ENCODE results near the gene CTSD. TPM values are rescaled to one million over a fixed set of nuclear protein-coding genes. Genes with fewer than 3 reads are reported as not detected.

CTSD gene
- total RNA-seq, 2 donors from 2014 or later, result 351 to 519 TPM

DNA sequence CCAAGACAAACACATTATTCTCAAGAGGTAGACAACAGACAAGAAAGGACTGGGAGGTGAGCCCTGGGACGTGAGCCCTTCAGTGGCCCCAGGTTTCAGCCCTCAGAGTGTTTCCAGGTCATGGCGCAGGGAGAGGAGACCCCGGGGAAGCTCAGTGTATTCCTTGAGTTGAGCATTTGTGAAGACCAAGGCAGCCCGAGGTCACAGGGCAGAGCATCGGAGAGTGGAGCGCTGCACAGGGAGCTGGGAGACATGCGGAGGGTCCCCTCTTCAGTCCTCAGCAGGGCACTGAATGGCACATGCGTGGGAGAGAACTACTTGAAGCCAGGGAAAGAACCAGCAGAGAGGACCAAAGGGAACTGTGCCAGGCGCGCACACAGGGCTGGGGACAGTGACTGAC, 55.0 kb downstream of the CTSD start:
- intact Hi-C loops (cut with DNase I), result no loop called here
- no peak for DNase-seq (ENCODE audit: low spot score)

DNA sequence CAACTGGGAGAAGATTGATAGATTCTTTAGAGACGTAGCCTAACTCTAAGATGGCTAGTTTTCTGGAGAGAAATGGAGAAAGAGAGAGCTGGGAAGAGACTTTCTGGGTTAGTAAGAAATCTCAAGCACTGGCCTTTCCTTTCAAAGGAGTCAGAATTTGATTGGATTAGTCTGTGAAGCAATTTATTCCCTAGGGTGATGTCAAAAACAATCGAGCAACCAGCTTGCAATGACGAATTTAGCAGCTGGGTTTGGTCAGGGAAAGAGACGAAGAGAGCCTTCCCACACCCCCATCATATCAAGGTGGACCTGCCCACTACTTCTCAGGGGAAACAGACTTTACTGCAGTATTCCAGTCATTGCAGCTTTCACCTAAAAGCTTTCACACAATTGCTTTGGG, 56.0 kb downstream of the CTSD start:
- intact Hi-C loops (cut with DNase I), result no loop called here
- no peak for DNase-seq (ENCODE audit: low spot score)

DNA sequence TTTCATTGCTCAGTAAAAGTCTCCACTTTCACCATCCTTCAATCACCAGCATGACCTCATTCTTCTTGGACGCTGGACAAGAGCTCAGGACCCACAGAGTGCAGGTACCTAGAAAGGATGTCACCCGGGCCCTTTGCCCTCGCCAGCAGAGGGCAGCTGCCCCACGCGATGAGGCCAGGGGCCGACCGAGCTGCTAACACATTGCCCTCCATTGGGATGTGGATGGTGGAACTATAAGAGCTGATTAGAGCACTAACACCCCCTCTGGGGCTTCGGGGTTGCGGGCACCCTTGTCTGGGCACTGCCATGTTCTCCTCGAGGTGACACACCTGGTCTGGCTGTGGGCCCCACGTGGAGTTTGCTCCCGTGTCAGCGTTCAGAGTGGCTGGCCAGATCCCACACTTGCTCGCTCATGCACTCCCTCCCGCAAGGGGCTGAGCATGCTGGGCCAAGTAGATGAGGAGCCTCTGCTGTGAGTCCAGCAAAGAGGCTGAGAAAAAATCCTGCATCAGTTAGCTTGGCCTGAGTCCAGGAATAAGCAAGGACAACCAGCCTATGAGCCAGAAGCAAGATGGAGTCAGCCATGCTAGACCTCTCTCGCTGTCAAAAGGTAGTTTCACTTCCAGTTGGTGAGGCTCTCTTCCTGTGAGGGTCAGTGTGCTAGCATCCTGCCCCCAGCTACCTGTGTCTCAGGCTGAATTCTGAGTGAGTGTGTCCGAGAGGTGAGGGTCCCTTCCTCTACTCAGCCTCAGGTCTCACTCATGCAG, 56.9 kb downstream of the CTSD start:
- intact Hi-C loops (cut with DNase I), result no loop called here
- DNase-seq (ENCODE audit: low spot score), result no peak

DNA sequence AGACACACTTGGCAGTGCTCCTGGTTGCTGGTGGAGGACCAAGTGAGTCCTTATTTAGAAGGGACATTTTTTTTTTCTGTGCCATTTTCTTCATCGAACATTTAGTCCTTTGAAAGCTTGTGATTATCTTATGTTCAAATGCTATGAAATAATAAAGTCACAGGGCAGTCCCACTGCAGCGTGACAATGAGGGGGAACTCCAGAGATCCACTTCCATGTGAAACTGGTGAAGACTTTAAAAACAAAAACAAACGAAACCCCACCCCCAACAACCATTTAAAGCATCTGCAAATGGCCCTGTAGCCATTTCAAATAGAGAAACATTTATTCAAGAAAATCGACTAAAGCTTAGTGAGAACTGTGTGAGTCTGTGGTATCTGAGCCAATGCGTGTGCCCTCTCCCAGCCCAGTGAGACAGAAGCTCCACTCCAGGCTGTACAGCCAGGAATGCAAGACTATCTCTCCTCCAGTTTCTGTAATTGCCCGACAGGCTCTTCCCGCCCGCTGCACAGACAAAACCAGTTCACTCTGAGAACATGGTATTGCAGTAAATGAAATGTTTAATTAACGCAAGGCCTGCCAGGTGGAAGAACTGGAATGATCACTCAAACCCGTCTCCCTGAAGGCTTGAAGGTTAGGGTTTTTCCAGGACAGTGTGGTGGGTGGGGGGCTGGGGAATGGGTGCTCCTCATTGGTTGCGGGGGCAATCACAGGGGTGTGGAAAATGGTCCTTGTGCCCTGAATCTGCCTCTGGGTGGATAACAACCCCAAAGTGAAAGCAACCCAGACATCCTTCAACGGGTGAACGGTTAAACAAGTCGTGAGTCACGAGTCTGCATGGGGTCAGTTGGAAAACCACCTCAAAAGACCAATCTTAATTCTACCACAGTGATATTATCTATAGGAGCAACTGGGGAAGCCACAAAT, 58.3 kb downstream of the CTSD start:
- no peak for DNase-seq (ENCODE audit: low spot score)
- intact Hi-C loops (cut with DNase I), result no loop called here

DNA sequence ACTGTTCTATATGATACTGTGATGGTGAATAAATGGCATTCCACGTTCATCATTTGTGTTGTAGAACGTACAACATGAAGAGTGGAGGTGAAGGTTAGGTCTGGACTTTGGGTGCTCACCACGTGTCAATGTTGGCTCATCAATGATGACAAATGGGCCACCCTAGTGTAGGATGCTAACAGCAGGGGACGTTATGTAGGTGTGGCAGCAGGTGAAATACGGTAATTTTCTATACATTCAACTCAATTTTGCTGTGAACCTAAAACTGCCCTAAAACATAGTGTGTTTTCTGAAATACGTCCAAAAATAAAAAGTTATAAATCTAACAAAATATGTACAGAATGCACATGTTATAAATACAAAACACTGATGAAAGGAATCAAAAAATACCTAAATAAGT, 60.6 kb downstream of the CTSD start:
- no peak for DNase-seq (ENCODE audit: low spot score)
- intact Hi-C loops (cut with DNase I), result no loop called here

Other genes starting within 250 kb of the CTSD start
- gene DUSP8, start 191.7 kb downstream of the CTSD start, total RNA-seq, result 10 to 100 TPM; 11.0 to 19.4 TPM
- not detected for gene KRTAP5-1, start 178.6 kb downstream of the CTSD start, total RNA-seq
- gene KRTAP5-2, start 165.6 kb downstream of the CTSD start, total RNA-seq, result not detected
- gene KRTAP5-3, start 155.5 kb downstream of the CTSD start, total RNA-seq, result not detected
- not detected for gene KRTAP5-4, start 141.8 kb downstream of the CTSD start, total RNA-seq
- not detected for gene KRTAP5-5, start 134.2 kb downstream of the CTSD start, total RNA-seq
- not detected for gene KRTAP5-6, start 66.7 kb downstream of the CTSD start, total RNA-seq
- 1 to 10 TPM; 1.4 to 2.4 TPM for gene IFITM10, start 13.3 kb downstream of the CTSD start, total RNA-seq
- not detected for gene SYT8, start 71.1 kb upstream of the CTSD start, total RNA-seq
- gene TNNI2, start 75.1 kb upstream of the CTSD start, total RNA-seq, result 1 to 10 TPM; 1.0 to 1.3 TPM
- gene LSP1, start 89.2 kb upstream of the CTSD start, total RNA-seq, result 100 to 1,000 TPM in 1 of 2 donors, 10 to 100 TPM in 1; 39.1 to 122 TPM
- under 1 TPM in 1 of 2 donors, not detected in 1; 0.14 TPM for gene PRR33, start 128.0 kb upstream of the CTSD start, total RNA-seq
- gene TNNT3, start 155.8 kb upstream of the CTSD start, total RNA-seq, result 10 to 100 TPM; 17.9 to 45.3 TPM
- 10 to 100 TPM; 22.7 to 23.8 TPM for gene MRPL23, start 183.4 kb upstream of the CTSD start, total RNA-seq
- 1,000 to 10,000 TPM in 1 of 2 donors, 100 to 1,000 TPM in 1; 430 to 1,696 TPM for gene H19, start 233.9 kb upstream of the CTSD start, total RNA-seq

Measured in posterior vena cava (tissue), 2 donors.